GM12892 (cell line): Measurements from ENCODE around the gene THRB.

Experiments
- POLR2A ChIP-seq: IDR thresholded peaks from 2 replicates; pipeline ENCODE4 v1.6.1; 2011; ENCODE audit warnings: low read depth, low read length, control low read depth
- POLR2AphosphoS5 ChIP-seq: IDR thresholded peaks from 2 replicates; pipeline ENCODE4 v1.6.1; 2011; ENCODE audit warnings: low read depth, low read length, control low read depth
- TAF1 ChIP-seq: IDR thresholded peaks from 2 replicates; pipeline ENCODE4 v1.6.1; 2011; ENCODE audit warnings: low read depth, mild to moderate bottlenecking, control low read depth, low read length, borderline replicate concordance

DNA sequence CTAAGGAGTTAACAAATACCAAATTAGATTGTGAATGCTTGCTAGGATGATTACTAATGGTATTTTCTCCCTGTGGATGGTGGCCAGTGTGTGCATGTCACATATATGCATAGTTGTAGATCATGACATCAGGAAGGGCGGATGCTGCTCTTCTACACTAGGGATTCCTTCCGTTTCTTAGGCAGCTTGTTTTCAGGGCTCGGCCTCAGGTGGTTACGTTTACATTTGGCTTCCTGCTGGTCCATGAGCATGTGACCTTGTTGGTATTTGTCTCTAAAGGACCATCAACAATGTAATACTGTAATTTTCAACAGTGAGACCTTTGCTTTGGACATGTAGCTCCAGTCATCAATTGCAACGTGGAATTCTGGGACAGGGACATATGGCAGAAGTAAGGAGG, 328.1 kb downstream of the THRB start:
- TF ChIP-seq POLR2AphosphoS5 (no peak), POLR2A (no peak), TAF1 (no peak)
